ENCODE measurements around the gene CADPS2. TPM values are rescaled to one million over a fixed set of nuclear protein-coding genes. Genes with fewer than 3 reads are reported as not detected.

The CADPS2 gene
- total and polyA plus RNA-seq, 2 of the 8 experiments (the other 6 are each of a cell fraction or from before 2014, with no cell fraction given), result 8.9 to 22.3 TPM

DNA sequence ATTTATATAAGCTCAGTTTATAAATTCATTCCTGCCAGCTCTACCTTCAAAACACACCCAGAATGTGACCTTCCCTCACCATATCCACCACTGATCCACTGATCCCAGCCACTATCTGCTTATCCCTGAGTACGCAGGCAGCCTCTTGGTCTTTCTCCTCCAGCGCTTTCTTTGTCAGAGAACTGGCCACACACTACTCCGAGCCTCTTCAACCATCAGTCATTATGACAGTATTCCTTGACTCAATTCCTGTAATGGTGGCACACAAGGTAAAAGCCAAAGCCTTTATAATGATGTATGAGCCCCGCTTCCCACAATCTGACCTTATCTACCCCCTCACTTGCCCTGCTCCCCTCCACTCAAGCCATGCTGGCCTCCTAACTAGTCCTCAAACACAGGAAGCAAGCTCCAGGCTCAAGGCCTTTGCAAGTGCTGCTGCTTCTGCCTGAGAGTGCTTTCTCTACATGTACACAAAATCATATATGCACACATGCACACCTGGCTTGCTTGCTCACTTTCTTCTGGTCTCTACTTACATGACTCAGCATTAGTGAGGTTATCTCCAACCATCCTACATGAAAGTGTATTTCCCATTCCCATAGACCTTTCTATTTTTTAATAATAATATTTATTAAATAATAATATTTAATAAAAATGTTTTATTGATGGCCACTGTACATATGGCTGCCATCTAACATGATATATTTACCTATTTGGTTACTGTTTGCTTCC, 431.3 kb downstream of the CADPS2 start:
- Histone ChIP-seq H2BK5ac (ENCODE audit: low read depth, low read length) (no peak overlapping the region), H4K91ac (replicated peaks; ENCODE audit: insufficient read length, low read length) (peak overlapping the region; percentile 92), H3K27ac (ENCODE audit: low read depth, low read length) (no peak overlapping the region), H3K56ac (replicated peaks; ENCODE audit: insufficient read length, low read depth, low read length) (no peak overlapping the region), H2AK5ac (ENCODE audit: low read depth, low read length) (no peak overlapping the region), H2BK15ac (ENCODE audit: low read length) (peak overlapping the region; percentile 82; the same call in 1 of the 2 replicates), H3K23ac (ENCODE audit: insufficient read length) (no peak overlapping the region), H3K4me1 (replicated peaks in 1 of 4; ENCODE audit: control insufficient read depth in 3 of 4, insufficient read depth in 4 of 4, low read length in 3 of 4) (peaks cover 0 to 13% (median 6%) of the 10 kb centered on the region in 4 experiments; a peak in 5 of 7 replicates), H4K20me1 (replicated peaks in 1 of 2; ENCODE audit: control insufficient read depth in 1 of 2, insufficient read depth in 2 of 2, low read length in 2 of 2) (no peaks in the 10 kb centered on the region), H3K9ac (replicated peaks in 1 of 4; ENCODE audit: extremely low read depth in 1 of 4, low read depth in 3 of 4, low read length in 3 of 4) (no peak overlapping the region), H3K4me3 (ENCODE audit: extremely low read depth in 1 of 4, insufficient read depth in 2 of 4, low read depth in 3 of 4, low read length in 4 of 4) (no peak overlapping the region), H3K18ac (ENCODE audit: extremely low read depth, low read length) (peak overlapping the region; percentile 55), H3K79me1 (ENCODE audit: low read depth, low read length) (no peaks in the 10 kb centered on the region), H3K23me2 (ENCODE audit: low read depth, low read length) (no peaks in the 10 kb centered on the region), H3K4ac (replicated peaks; ENCODE audit: insufficient read length, low read depth, low read length) (no peak overlapping the region), H3K36me3 (ENCODE audit: control insufficient read depth in 2 of 4, insufficient read depth in 4 of 4, low read length in 3 of 4) (no peaks in the 10 kb centered on the region), H4K5ac (ENCODE audit: insufficient read length, low read depth, low read length) (peak overlapping the region; percentile 70), H2BK20ac (ENCODE audit: low read length) (no peak overlapping the region), H3K9me3 (ENCODE audit: insufficient read depth in 2 of 2, low read depth in 1 of 2, low read length in 1 of 2) (no peaks in the 10 kb centered on the region), H4K8ac (ENCODE audit: extremely low read depth, insufficient read depth, low read length) (no peak overlapping the region), H3K14ac (ENCODE audit: insufficient read length) (no peak overlapping the region), H3K79me2 (ENCODE audit: control insufficient read depth in 1 of 2, insufficient read depth in 2 of 2, low read length in 2 of 2) (no peaks in the 10 kb centered on the region), H3K4me2 (ENCODE audit: insufficient read depth in 1 of 2, low read depth in 2 of 2, low read length in 2 of 2) (no peak overlapping the region), H2BK12ac (ENCODE audit: low read depth, low read length) (no peak overlapping the region), H2AFZ (ENCODE audit: low read length) (peak overlapping the region; percentile 28; the same call in 1 of the 2 replicates), H3K27me3 (replicated peaks in 1 of 4; ENCODE audit: control insufficient read depth in 3 of 4, extremely low read depth in 1 of 4, insufficient read depth in 3 of 4, low read length in 3 of 4) (no peaks in the 10 kb centered on the region), H2BK120ac (replicated peaks; ENCODE audit: low read depth, low read length) (peak overlapping the region; percentile 18)
- CTCF ChIA-PET (ENCODE audit: partially characterized antibody), result interaction anchor here (1.4 to 1.5 kb wide), 2 partner anchors 59 to 104 kb away, joined by 3 to 4 read pairs; no protein-coding TSS in a partner anchor
- FAIRE-seq (no peak), DNase-seq (ENCODE audit: low read depth in 1 of 2, low spot score in 2 of 2) (no peak)
- POLR2A ChIA-PET (ENCODE audit: partially characterized antibody), result interaction anchor here (0.9 kb wide), 1 partner anchor 9 kb away, joined by 4 read pairs; no protein-coding TSS in a partner anchor
- 94% methylated on average over 4 of the region's 4 CpGs; no CpG with 5 or more reads in 1 of the 2 experiments for WGBS, 2 experiments (ENCODE audit: extremely low coverage in 1 of 2, insufficient coverage in 1 of 2, insufficient read length in 1 of 2, insufficient replicate concordance in 2 of 2, low coverage in 1 of 2, low lambda C conversion rate in 2 of 2, missing lambda C conversion rate in 1 of 2)
- TF ChIP-seq EZH2 (IDR thresholded peaks at IDR 0.05; ENCODE audit: low read depth, low read length, severe bottlenecking) (no peak), GABPA (IDR thresholded peaks at IDR 0.05; ENCODE audit: borderline replicate concordance, insufficient read depth, low read length) (no peak), PHF8 (conservative IDR thresholded peaks at IDR 0.05; ENCODE audit: low read depth, low read length) (no peak), NRF1 (IDR thresholded peaks at IDR 0.05; ENCODE audit: low read depth, low read length) (no peak), SAP30 (IDR thresholded peaks at IDR 0.05; ENCODE audit: insufficient read depth, insufficient replicate concordance, low read length) (no peak)
- TF ChIP-seq, protein P1, sequence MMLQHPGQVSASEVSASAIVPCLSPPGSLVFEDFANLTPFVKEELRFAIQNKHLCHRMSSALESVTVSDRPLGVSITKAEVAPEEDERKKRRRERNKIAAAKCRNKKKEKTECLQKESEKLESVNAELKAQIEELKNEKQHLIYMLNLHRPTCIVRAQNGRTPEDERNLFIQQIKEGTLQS (IDR thresholded peaks at IDR 0.05; ENCODE audit: insufficient read depth, low read depth, low read length), result no peak

All from H1 (cell line).